LNCAP (cell line): ENCODE results near the gene ARID5B.

Experiments used
- TF ChIP-seq, protein P1 (sequence below): fragments of 450-650 bp; IDR thresholded peaks from 2 replicates; pipeline ENCODE4 v1.5.1; 2017; ENCODE audit warnings: mild to moderate bottlenecking

Gene ARID5B

DNA sequence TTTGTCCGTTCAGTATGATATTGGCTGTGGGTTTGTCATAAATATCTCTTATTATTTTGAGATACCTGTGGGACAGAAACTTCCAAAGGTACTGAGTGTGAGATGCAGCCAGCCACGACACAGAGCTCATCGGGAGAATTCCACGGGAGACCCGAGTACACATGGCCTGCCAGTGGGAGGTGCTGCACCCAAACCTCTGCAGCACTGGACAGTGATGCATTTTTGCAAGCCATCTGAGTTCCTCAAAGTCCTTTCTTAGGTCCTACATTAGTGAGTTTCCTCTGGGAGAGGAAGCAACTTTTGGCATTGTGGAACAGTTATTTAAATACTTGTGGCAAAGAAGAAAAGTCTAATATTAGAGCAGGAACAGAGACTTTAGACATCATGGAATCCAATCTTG is 77.5 kb downstream of the ARID5B start:
- TF ChIP-seq, protein P1, sequence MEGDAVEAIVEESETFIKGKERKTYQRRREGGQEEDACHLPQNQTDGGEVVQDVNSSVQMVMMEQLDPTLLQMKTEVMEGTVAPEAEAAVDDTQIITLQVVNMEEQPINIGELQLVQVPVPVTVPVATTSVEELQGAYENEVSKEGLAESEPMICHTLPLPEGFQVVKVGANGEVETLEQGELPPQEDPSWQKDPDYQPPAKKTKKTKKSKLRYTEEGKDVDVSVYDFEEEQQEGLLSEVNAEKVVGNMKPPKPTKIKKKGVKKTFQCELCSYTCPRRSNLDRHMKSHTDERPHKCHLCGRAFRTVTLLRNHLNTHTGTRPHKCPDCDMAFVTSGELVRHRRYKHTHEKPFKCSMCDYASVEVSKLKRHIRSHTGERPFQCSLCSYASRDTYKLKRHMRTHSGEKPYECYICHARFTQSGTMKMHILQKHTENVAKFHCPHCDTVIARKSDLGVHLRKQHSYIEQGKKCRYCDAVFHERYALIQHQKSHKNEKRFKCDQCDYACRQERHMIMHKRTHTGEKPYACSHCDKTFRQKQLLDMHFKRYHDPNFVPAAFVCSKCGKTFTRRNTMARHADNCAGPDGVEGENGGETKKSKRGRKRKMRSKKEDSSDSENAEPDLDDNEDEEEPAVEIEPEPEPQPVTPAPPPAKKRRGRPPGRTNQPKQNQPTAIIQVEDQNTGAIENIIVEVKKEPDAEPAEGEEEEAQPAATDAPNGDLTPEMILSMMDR, result no peak

DNA sequence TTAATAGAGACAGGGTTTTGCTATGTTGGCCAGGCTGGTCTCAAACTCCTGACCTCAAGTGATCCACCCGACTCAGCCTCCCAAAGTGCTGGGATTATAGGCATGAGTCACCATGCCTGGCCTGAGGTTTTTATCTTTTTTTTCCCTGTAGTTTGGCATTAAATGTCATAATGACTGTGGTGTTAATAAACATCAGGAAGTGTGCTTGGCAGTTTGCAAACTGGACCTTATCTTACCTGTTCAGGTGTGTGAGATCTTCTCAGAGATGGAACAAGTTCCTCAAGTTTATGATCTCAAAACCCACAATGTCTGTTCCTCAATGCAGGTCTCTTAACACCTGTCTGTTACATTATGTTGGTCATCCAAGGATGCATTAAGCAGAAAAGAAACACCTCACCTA is 80.0 kb downstream of the ARID5B start:
- TF ChIP-seq, protein P1, result no peak

DNA sequence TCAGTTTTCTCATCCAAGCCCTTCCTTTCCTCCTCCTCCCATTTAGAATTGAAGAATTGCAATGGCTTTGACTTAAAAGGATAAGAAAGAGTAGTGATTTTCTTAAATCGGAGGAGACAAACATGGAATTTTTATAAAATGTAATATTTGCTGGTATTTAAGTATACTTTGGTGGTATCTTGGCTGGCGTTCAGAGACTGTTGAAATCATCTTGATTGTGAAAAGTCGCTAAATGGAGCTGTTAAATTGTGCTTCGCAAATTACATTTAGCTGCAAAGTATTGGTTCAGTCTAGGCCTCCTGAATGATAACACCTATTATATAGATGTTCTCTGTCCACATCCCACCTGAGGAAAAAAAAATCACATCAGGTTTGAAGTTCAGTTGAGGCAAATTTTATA is 81.8 kb downstream of the ARID5B start:
- TF ChIP-seq, protein P1, result no peak

DNA sequence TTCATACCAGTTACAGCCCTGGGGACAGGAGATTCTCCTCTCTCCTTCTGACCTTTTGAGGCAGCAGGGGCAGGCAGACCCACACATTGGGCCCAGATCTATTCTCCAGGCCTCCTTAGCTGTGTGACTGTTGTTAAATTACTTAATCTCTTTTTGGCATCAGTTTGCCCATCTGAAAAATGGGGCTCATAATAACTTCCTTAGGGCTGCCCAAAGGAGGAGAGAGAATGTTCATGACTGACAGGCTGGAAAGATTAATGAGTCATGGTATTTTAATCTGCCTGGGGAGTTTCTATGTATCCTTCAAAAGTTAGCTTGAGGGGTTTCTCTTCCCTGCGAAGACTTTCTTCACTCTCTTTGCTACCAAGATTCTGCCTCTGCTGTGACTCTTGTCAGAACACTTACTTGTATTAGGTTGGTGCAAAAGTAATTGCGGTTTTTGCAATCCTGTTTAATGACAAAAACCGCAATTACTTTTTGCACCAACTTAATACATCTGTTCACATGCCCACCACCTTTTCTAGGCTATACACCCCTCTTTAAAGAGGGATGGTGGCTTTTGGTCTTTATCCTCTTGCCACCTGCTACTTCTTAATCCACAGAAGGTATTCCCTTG is 83.4 kb downstream of the ARID5B start:
- TF ChIP-seq, protein P1, result no peak

DNA sequence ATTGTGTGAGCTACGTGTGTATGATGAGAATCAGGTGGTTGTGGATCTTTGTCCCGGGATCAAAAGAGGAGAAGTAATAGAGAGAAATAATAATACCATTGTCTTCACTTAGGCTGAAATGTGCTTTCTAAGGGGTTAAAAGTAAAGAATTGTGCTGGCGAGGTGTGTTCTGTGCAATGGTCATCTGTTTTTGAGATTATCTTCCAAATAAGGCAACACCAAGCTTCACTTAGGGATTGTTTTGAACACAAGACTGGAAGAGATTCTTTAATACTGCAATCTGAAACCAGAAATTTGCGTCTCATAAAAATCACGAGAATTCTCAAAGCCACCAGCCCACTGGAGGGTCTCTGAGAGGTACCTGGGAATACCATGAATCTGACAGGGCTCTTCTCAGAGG is 84.2 kb downstream of the ARID5B start:
- TF ChIP-seq, protein P1, result no peak

DNA sequence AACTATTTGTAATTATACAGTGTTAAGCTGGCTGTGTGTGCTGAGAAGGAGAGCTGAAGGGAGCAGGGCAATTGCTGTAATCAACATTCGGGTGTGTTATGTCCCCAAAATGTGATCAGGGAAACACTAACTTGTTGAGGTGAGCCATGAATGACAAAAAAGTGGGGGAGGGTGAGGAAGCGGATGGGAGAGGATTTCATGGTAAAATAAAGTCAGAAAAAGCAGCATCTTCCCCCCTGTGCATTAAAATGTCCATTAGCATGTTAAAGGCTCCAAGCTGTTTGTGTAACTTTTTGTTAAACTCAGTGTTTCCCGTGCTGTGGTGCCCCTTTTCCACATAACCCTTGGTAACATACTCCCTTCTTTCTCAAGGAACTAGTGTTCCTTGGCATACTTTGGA is 84.9 kb downstream of the ARID5B start:
- TF ChIP-seq, protein P1, result no peak

DNA sequence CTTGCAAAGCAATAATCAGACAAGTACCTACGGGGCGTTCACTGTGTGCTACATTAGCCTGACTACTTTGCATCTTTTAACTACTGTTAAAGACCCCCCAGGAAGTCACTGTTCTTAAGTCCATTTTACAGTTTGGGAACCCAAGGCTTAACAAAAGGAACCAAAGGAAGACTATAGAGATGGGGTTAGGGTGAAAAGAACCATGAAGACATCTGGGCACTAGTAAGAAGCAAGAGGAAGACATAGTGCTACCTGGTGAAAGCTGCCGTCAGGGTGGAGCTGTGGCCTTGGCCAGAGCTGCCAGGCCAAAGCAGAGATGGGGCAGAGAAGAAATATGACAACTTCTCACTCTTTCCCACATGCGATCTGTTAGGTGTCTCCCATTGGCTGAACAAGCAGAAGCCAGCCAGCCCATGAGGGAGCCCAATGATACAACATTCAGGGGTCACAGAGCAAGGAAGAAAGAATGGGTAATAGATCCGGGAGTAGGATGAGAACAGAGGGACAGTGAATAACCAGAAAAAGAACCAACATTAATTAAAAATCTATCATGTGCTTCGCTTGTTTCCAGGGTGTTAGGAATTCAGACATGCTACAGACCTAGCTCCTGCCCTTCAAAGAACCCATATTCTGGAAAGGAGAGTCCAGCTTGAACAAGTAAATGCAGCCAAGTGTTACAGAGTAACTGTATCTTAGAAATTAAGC is 85.4 kb downstream of the ARID5B start:
- TF ChIP-seq, protein P1, result no peak

DNA sequence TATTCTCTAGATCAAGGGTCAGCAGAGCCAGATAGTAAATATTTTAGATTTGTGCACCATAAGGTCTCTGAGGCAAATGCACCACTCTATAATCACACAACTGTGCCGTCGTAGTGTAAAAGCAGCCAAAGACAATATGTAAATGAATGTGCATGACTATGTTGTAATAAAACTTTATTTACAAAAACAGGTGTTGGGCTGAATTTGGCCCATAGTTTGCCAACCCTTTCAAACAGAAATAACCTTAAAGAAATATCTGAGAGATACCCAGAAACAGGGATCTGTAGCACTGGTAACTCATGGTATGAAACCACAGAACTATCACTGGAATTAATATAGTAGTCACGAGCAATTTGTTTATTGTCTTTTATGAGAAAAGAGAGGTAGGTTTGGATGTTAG is 86.0 kb downstream of the ARID5B start:
- TF ChIP-seq, protein P1, result no peak
